ENCODE measurements around the gene DLX2. TPM values are rescaled to one million over a fixed set of nuclear protein-coding genes. Genes with fewer than 3 reads are reported as not detected.

DLX2 gene
- total and polyA plus RNA-seq, 9 donors: 0.12 TPM; not detected in 8

- DNase-seq: no peak
- 12 to 19% (median 13%) methylated on average over 13 of the region's 13 CpGs for WGBS, 3 donors
- intact Hi-C loops (cut with DNase I): loop anchor here in 1 of 4 donors (10.0 kb wide), 1 partner anchor 396 kb away; no protein-coding TSS in a partner anchor
- Histone ChIP-seq H3K4me3 (no peak overlapping the region), H3K27ac (no peak overlapping the region), H3K4me1 (ENCODE audit: insufficient read depth) (peaks cover 5% of the 10 kb centered on the region), H3K36me3 (no peaks in the 10 kb centered on the region), H3K9me3 (no peaks in the 10 kb centered on the region), H3K27me3 (peaks cover 36% of the 10 kb centered on the region)
- no peak for TF ChIP-seq EP300 (IDR thresholded peaks at IDR 0.05)
- TF ChIP-seq CTCF (IDR thresholded peaks at IDR 0.05): no peak
- TF ChIP-seq POLR2A (IDR thresholded peaks at IDR 0.05): no peak
Measured at GRCh38 chr2:172091000-172091641, 11.6 kb downstream of the DLX2 start.

GRCh38 chr2:172090044-172090961 is 12.4 kb downstream of the DLX2 start:
- Histone ChIP-seq H3K36me3 (no peaks in the 10 kb centered on the region), H3K4me1 (ENCODE audit: insufficient read depth) (peaks cover 3% of the 10 kb centered on the region), H3K27ac (no peak overlapping the region), H3K9me3 (no peaks in the 10 kb centered on the region), H3K27me3 (peaks cover 37% of the 10 kb centered on the region), H3K4me3 (no peak overlapping the region)
- no peak for TF ChIP-seq CTCF (IDR thresholded peaks at IDR 0.05)
- no peak for TF ChIP-seq EP300 (IDR thresholded peaks at IDR 0.05)
- TF ChIP-seq POLR2A (IDR thresholded peaks at IDR 0.05): no peak
- intact Hi-C loops (cut with DNase I): loop anchor here in 1 of 4 donors (10.0 kb wide), 1 partner anchor 396 kb away; no protein-coding TSS in a partner anchor
- DNase-seq: no peak
- WGBS, 3 donors: 7 to 13% (median 11%) methylated on average over 38 to 39 of the region's 39 CpGs

- H3K27ac ChIP-seq: no peak overlapping the region
- DNase-seq: no peak
- no peak overlapping the region for H3K4me3 ChIP-seq
- peaks cover 2% of the 10 kb centered on the region for H3K4me1 ChIP-seq (ENCODE audit: insufficient read depth)
- H3K27me3 ChIP-seq: peaks cover 40% of the 10 kb centered on the region
- intact Hi-C loops (cut with DNase I): loop anchor here in 2 of 4 donors (10.0 kb wide), 2 partner anchors 165 to 395 kb away; partner anchors contain the start of gene HAT1 (in 2 of the 2)
- no peaks in the 10 kb centered on the region for H3K36me3 ChIP-seq
- TF ChIP-seq POLR2A (IDR thresholded peaks at IDR 0.05) (no peak), CTCF (IDR thresholded peaks at IDR 0.05) (no peak), EP300 (IDR thresholded peaks at IDR 0.05) (no peak)
- WGBS, 3 donors: 25 to 28% (median 28%) methylated on average over 7 of the region's 7 CpGs
- H3K9me3 ChIP-seq: no peaks in the 10 kb centered on the region
Measured at GRCh38 chr2:172089633-172090032, 13.1 kb downstream of the DLX2 start.

GRCh38 chr2:172089005-172089504 is 13.6 kb downstream of the DLX2 start:
- Histone ChIP-seq H3K9me3 (no peaks in the 10 kb centered on the region), H3K4me1 (ENCODE audit: insufficient read depth) (peaks cover 6% of the 10 kb centered on the region), H3K27me3 (peaks cover 45% of the 10 kb centered on the region), H3K36me3 (no peaks in the 10 kb centered on the region), H3K4me3 (no peak overlapping the region), H3K27ac (no peak overlapping the region)
- TF ChIP-seq EP300 (IDR thresholded peaks at IDR 0.05) (no peak), POLR2A (IDR thresholded peaks at IDR 0.05) (no peak), CTCF (IDR thresholded peaks at IDR 0.05) (no peak)
- DNase-seq: no peak
- intact Hi-C loops (cut with DNase I): loop anchor here in 2 of 4 donors (10.0 kb wide), 1 partner anchor 164 kb away; the partner anchor contains the start of gene HAT1 (in 2 of the 2)
- 21 to 33% (median 27%) methylated on average over 10 of the region's 10 CpGs for WGBS, 3 donors
